Muscle of leg (tissue), 11 donors: ENCODE measurements around the gene CORO1C. TPM values are rescaled to one million over a fixed set of nuclear protein-coding genes. Genes with fewer than 3 reads are reported as not detected.

ENCODE experiments used
- DNase-seq: peaks from one replicate; pipeline ENCODE4 v3.0.0; 2013
- H3K27ac ChIP-seq: one replicate; pipeline ENCODE4 v1.5.1; 2013; ENCODE audit warnings: mild to moderate bottlenecking, low read length, control low read depth
- H3K27me3 ChIP-seq: one replicate; pipeline ENCODE4 v1.6.1; 2013; ENCODE audit warnings: low read length; ENCODE audit not compliant: control insufficient read depth, insufficient read depth
- H3K36me3 ChIP-seq: one replicate; pipeline ENCODE4 v1.6.1; 2013; ENCODE audit warnings: low read length; ENCODE audit not compliant: control insufficient read depth, insufficient read depth
- H3K4me1 ChIP-seq: one replicate; pipeline ENCODE4 v1.6.1; 2013; ENCODE audit warnings: low read length; ENCODE audit not compliant: control insufficient read depth, insufficient read depth
- H3K4me3 ChIP-seq: one replicate; pipeline ENCODE4 v1.5.1; 2013; ENCODE audit warnings: low read length, control low read depth
- H3K9me3 ChIP-seq: replicated peaks from 2 replicates; pipeline ENCODE4 v1.6.1; 2013; ENCODE audit warnings: low read depth, low read length; ENCODE audit not compliant: control insufficient read depth
- WGBS: methylation state at CpG from one replicate; pipeline ENCODE4 v1.1.5; 2013; ENCODE audit warnings: missing lambda C conversion rate; ENCODE audit not compliant: insufficient coverage; 5-methylcytosine and 5-hydroxymethylcytosine counted together
- polyA plus RNA-seq, 8 donors: library from polyadenylated mRNA; unstranded; fragments of 120-200 nt; gene quantifications; one replicate each; pipeline versions ENCODE4 v1.2.1 to v1.2.3, GENCODE V29; 2013; ENCODE audit warnings: inconsistent platforms in 1 of 8, low replicate concordance in 1 of 8; ENCODE audit not compliant: insufficient read length in 8 of 8, insufficient read depth in 1 of 8
- total RNA-seq: library from RNA; stranded (reverse); fragments of 120-200 nt; gene quantifications from one replicate; pipeline ENCODE4 v1.2.4, GENCODE V29; 2013

Gene CORO1C
- total and polyA plus RNA-seq, 9 donors: 56.1 to 100 (median 70.0) TPM

GRCh38 chr12:108700833-108701541 lies 30.3 kb downstream of the CORO1C start:
- peak; percentile 67 for DNase-seq

GRCh38 chr12:108699955-108700563 lies 31.3 kb downstream of the CORO1C start:
- peaks cover 28% of the 10 kb centered on the region for H3K36me3 ChIP-seq
- no peaks in the 10 kb centered on the region for H3K27me3 ChIP-seq
- no CpG with 5 or more reads among the region's 3 CpGs for WGBS
- peak overlapping the region; percentile 85 for H3K27ac ChIP-seq
- no peaks in the 10 kb centered on the region for H3K9me3 ChIP-seq
- H3K4me1 ChIP-seq: peaks cover 36% of the 10 kb centered on the region
- DNase-seq: no peak
- no peak overlapping the region for H3K4me3 ChIP-seq

More at GRCh38 chr12:108700833-108701541, 30.3 kb downstream of the CORO1C start:
- peaks cover 25% of the 10 kb centered on the region for H3K36me3 ChIP-seq
- H3K4me1 ChIP-seq: peaks cover 36% of the 10 kb centered on the region
- H3K9me3 ChIP-seq: no peaks in the 10 kb centered on the region
- H3K27ac ChIP-seq: peak overlapping the region; percentile 85
- H3K27me3 ChIP-seq: no peaks in the 10 kb centered on the region
- H3K4me3 ChIP-seq: no peak overlapping the region
- WGBS: 41% methylated on average over 3 of the region's 12 CpGs

GRCh38 chr12:108697905-108698304 lies 33.4 kb downstream of the CORO1C start:
- Histone ChIP-seq H3K27me3 (no peaks in the 10 kb centered on the region), H3K36me3 (peaks cover 28% of the 10 kb centered on the region), H3K4me3 (no peak overlapping the region), H3K27ac (no peak overlapping the region), H3K9me3 (no peaks in the 10 kb centered on the region), H3K4me1 (peaks cover 28% of the 10 kb centered on the region)
- WGBS: 80% methylated on average over 1 of the region's 1 CpG
- DNase-seq: no peak

GRCh38 chr12:108696996-108697290 lies 34.4 kb downstream of the CORO1C start:
- Histone ChIP-seq H3K27ac (no peak overlapping the region), H3K27me3 (no peaks in the 10 kb centered on the region), H3K4me3 (no peak overlapping the region), H3K4me1 (peaks cover 27% of the 10 kb centered on the region), H3K9me3 (no peaks in the 10 kb centered on the region), H3K36me3 (peaks cover 28% of the 10 kb centered on the region)
- no peak for DNase-seq
- no CpG with 5 or more reads among the region's 2 CpGs for WGBS

- H3K9me3 ChIP-seq: no peaks in the 10 kb centered on the region
- peaks cover 28% of the 10 kb centered on the region for H3K4me1 ChIP-seq
- H3K27me3 ChIP-seq: no peaks in the 10 kb centered on the region
- no peak for DNase-seq
- no peak overlapping the region for H3K4me3 ChIP-seq
- no peak overlapping the region for H3K27ac ChIP-seq
- WGBS: 60% methylated on average over 1 of the region's 9 CpGs
- H3K36me3 ChIP-seq: peaks cover 28% of the 10 kb centered on the region
Measured at GRCh38 chr12:108696111-108696995, 35.0 kb downstream of the CORO1C start.

- no peak overlapping the region for H3K27ac ChIP-seq
- no peaks in the 10 kb centered on the region for H3K27me3 ChIP-seq
- H3K4me3 ChIP-seq: no peak overlapping the region
- DNase-seq: no peak
- peaks cover 23% of the 10 kb centered on the region for H3K36me3 ChIP-seq
- H3K9me3 ChIP-seq: no peaks in the 10 kb centered on the region
- peaks cover 34% of the 10 kb centered on the region for H3K4me1 ChIP-seq
- no CpG with 5 or more reads among the region's 2 CpGs for WGBS
Measured at GRCh38 chr12:108694812-108695278, 36.5 kb downstream of the CORO1C start.

GRCh38 chr12:108693751-108694150 lies 37.6 kb downstream of the CORO1C start:
- no peaks in the 10 kb centered on the region for H3K9me3 ChIP-seq
- 60% methylated on average over 1 of the region's 6 CpGs for WGBS
- DNase-seq: no peak
- peaks cover 43% of the 10 kb centered on the region for H3K4me1 ChIP-seq
- no peaks in the 10 kb centered on the region for H3K27me3 ChIP-seq
- peak overlapping the region; percentile 96 for H3K27ac ChIP-seq
- H3K36me3 ChIP-seq: peaks cover 13% of the 10 kb centered on the region
- no peak overlapping the region for H3K4me3 ChIP-seq

GRCh38 chr12:108693186-108693730 lies 38.1 kb downstream of the CORO1C start:
- Histone ChIP-seq H3K36me3 (peaks cover 10% of the 10 kb centered on the region), H3K27ac (peak overlapping the region; percentile 96), H3K4me3 (no peak overlapping the region), H3K27me3 (no peaks in the 10 kb centered on the region), H3K9me3 (no peaks in the 10 kb centered on the region), H3K4me1 (peaks cover 45% of the 10 kb centered on the region)
- no peak for DNase-seq
- no CpG with 5 or more reads among the region's 6 CpGs for WGBS

- Histone ChIP-seq H3K36me3 (peaks cover 5% of the 10 kb centered on the region), H3K9me3 (no peaks in the 10 kb centered on the region), H3K4me1 (peaks cover 45% of the 10 kb centered on the region), H3K4me3 (peak overlapping the region; percentile 4), H3K27ac (peak overlapping the region; percentile 96), H3K27me3 (no peaks in the 10 kb centered on the region)
- DNase-seq: peak; percentile 84
- WGBS: 28% methylated on average over 9 of the region's 9 CpGs
Measured at GRCh38 chr12:108691998-108692808, 39.1 kb downstream of the CORO1C start.
